ENCODE data around the gene RIMS4.
A peak's percentile ranks its signal among the peaks of the same experiment; 100 is the strongest.

RIMS4 gene

GRCh38 chr20:44784688-44785087, 25.7 kb downstream of the RIMS4 start:
- TF ChIP-seq CTCF (IDR thresholded peaks at IDR 0.05; ENCODE audit: borderline replicate concordance, extremely low read depth, low read length, poor library complexity, severe bottlenecking): no peak
- TF ChIP-seq EZH2 (IDR thresholded peaks at IDR 0.05; ENCODE audit: borderline replicate concordance, low read depth, low read length, severe bottlenecking): no peak
- Histone ChIP-seq H4K20me1 (ENCODE audit: insufficient read depth, low read length) (peaks cover 13% of the 10 kb centered on the region; the same call in 1 of the 2 replicates), H2AFZ (ENCODE audit: low read depth, low read length) (no peak overlapping the region), H3K36me3 (ENCODE audit: insufficient read depth, low read length) (no peaks in the 10 kb centered on the region), H3K9me3 (ENCODE audit: insufficient read depth, low read length, severe bottlenecking) (no peaks in the 10 kb centered on the region), H3K4me2 (ENCODE audit: insufficient read depth, low read length) (no peak overlapping the region), H3K4me3 (ENCODE audit: low read depth in 1 of 2, low read length in 2 of 2) (no peak overlapping the region), H3K79me2 (ENCODE audit: insufficient read depth, low read length) (no peaks in the 10 kb centered on the region), H3K4me1 (ENCODE audit: insufficient read depth, low read length) (no peaks in the 10 kb centered on the region), H3K27ac (ENCODE audit: low read length) (no peak overlapping the region), H3K27me3 (ENCODE audit: insufficient read depth, low read length, poor library complexity) (no peaks in the 10 kb centered on the region), H3K9ac (ENCODE audit: low read depth, low read length) (no peak overlapping the region)
- no peak for DNase-seq
- ATAC-seq (ENCODE audit: insufficient read depth, low read depth): no peak

- H3K27me3 ChIP-seq (ENCODE audit: insufficient read depth, low read length, poor library complexity): no peaks in the 10 kb centered on the region
- DNase-seq (no peak), ATAC-seq (ENCODE audit: insufficient read depth, low read depth) (no peak)
- H3K4me1 ChIP-seq (ENCODE audit: insufficient read depth, low read length): no peaks in the 10 kb centered on the region
- no peaks in the 10 kb centered on the region for H3K9me3 ChIP-seq (ENCODE audit: insufficient read depth, low read length, severe bottlenecking)
- no peak overlapping the region for H2AFZ ChIP-seq (ENCODE audit: low read depth, low read length)
- no peak for TF ChIP-seq CTCF (IDR thresholded peaks at IDR 0.05; ENCODE audit: borderline replicate concordance, extremely low read depth, low read length, poor library complexity, severe bottlenecking)
- TF ChIP-seq EZH2 (IDR thresholded peaks at IDR 0.05; ENCODE audit: borderline replicate concordance, low read depth, low read length, severe bottlenecking): no peak
- H3K27ac ChIP-seq (ENCODE audit: low read length): no peak overlapping the region
- H4K20me1 ChIP-seq (ENCODE audit: insufficient read depth, low read length): peaks cover 16% of the 10 kb centered on the region; the same call in 1 of the 2 replicates
- H3K4me3 ChIP-seq (ENCODE audit: low read depth in 1 of 2, low read length in 2 of 2): no peak overlapping the region
- H3K36me3 ChIP-seq (ENCODE audit: insufficient read depth, low read length): no peaks in the 10 kb centered on the region
- no peak overlapping the region for H3K4me2 ChIP-seq (ENCODE audit: insufficient read depth, low read length)
- no peak overlapping the region for H3K9ac ChIP-seq (ENCODE audit: low read depth, low read length)
- no peaks in the 10 kb centered on the region for H3K79me2 ChIP-seq (ENCODE audit: insufficient read depth, low read length)
Measured at GRCh38 chr20:44781791-44782190, 28.6 kb downstream of the RIMS4 start.

GRCh38 chr20:44781118-44781517, 29.2 kb downstream of the RIMS4 start:
- no peaks in the 10 kb centered on the region for H3K4me1 ChIP-seq (ENCODE audit: insufficient read depth, low read length)
- H3K4me2 ChIP-seq (ENCODE audit: insufficient read depth, low read length): no peak overlapping the region
- no peak overlapping the region for H2AFZ ChIP-seq (ENCODE audit: low read depth, low read length)
- ATAC-seq (ENCODE audit: insufficient read depth, low read depth) (no peak), DNase-seq (no peak)
- no peak overlapping the region for H3K27ac ChIP-seq (ENCODE audit: low read length)
- no peaks in the 10 kb centered on the region for H3K36me3 ChIP-seq (ENCODE audit: insufficient read depth, low read length)
- no peak overlapping the region for H3K4me3 ChIP-seq (ENCODE audit: low read depth in 1 of 2, low read length in 2 of 2)
- no peaks in the 10 kb centered on the region for H3K27me3 ChIP-seq (ENCODE audit: insufficient read depth, low read length, poor library complexity)
- no peak overlapping the region for H3K9ac ChIP-seq (ENCODE audit: low read depth, low read length)
- peaks cover 13% of the 10 kb centered on the region; the same call in 1 of the 2 replicates for H4K20me1 ChIP-seq (ENCODE audit: insufficient read depth, low read length)
- no peaks in the 10 kb centered on the region for H3K79me2 ChIP-seq (ENCODE audit: insufficient read depth, low read length)
- TF ChIP-seq EZH2 (IDR thresholded peaks at IDR 0.05; ENCODE audit: borderline replicate concordance, low read depth, low read length, severe bottlenecking) (no peak), CTCF (IDR thresholded peaks at IDR 0.05; ENCODE audit: borderline replicate concordance, extremely low read depth, low read length, poor library complexity, severe bottlenecking) (no peak)
- no peaks in the 10 kb centered on the region for H3K9me3 ChIP-seq (ENCODE audit: insufficient read depth, low read length, severe bottlenecking)

GRCh38 chr20:44780226-44780625, 30.1 kb downstream of the RIMS4 start:
- Histone ChIP-seq H3K27ac (ENCODE audit: low read length) (no peak overlapping the region), H3K36me3 (ENCODE audit: insufficient read depth, low read length) (no peaks in the 10 kb centered on the region), H2AFZ (ENCODE audit: low read depth, low read length) (no peak overlapping the region), H3K9me3 (ENCODE audit: insufficient read depth, low read length, severe bottlenecking) (no peaks in the 10 kb centered on the region), H3K4me2 (ENCODE audit: insufficient read depth, low read length) (no peak overlapping the region), H3K9ac (ENCODE audit: low read depth, low read length) (no peak overlapping the region), H3K4me3 (ENCODE audit: low read depth in 1 of 2, low read length in 2 of 2) (no peak overlapping the region), H3K4me1 (ENCODE audit: insufficient read depth, low read length) (no peaks in the 10 kb centered on the region), H3K79me2 (ENCODE audit: insufficient read depth, low read length) (no peaks in the 10 kb centered on the region), H4K20me1 (ENCODE audit: insufficient read depth, low read length) (peaks cover 11% of the 10 kb centered on the region; the same call in 1 of the 2 replicates), H3K27me3 (ENCODE audit: insufficient read depth, low read length, poor library complexity) (no peaks in the 10 kb centered on the region)
- TF ChIP-seq CTCF (IDR thresholded peaks at IDR 0.05; ENCODE audit: borderline replicate concordance, extremely low read depth, low read length, poor library complexity, severe bottlenecking) (no peak), EZH2 (IDR thresholded peaks at IDR 0.05; ENCODE audit: borderline replicate concordance, low read depth, low read length, severe bottlenecking) (no peak)
- DNase-seq: peak; percentile 77
- ATAC-seq (ENCODE audit: insufficient read depth, low read depth): peak; percentile 93

Data from DND-41 (cell line).